HFF-Myc (cell line): ENCODE data around the gene CORO1C.

Experiments
- DNase-seq: peaks from one replicate; pipeline ENCODE4 v3.0.0-alpha.2; 2011; ENCODE audit warnings: low read depth; ENCODE audit errors: extremely low read depth
- H3K4me3 ChIP-seq: replicated peaks from 2 replicates; pipeline ENCODE4 v1.5.1; 2011; ENCODE audit warnings: low read depth, mild to moderate bottlenecking, control low read depth, low read length
- TF ChIP-seq, protein P1 (sequence below): IDR thresholded peaks from 2 replicates; pipeline ENCODE4 v1.5.1; 2012; ENCODE audit warnings: mild to moderate bottlenecking, low read depth, low read length, control low read depth; ENCODE audit errors: missing control alignments

The CORO1C gene

DNA sequence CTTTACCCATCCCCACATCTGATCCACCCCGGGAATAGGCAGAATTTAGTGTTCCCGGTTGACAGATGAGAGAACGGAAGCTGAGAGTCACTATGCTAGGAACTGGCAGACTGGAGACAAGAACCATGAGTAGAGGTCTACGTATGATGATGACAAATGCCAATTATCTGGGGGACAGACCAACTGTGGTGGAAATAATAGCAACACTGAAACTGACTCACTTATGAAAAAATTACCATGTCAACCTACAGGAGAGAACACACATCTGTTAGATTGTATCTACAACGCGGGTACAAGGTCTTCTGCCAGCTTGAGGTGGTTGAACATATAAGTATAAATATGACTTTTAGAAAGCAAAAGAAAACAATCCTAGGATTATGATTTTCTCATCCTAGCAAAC is 82.2 kb downstream of the CORO1C start:
- no peak overlapping the region for H3K4me3 ChIP-seq
- no peak for DNase-seq
- TF ChIP-seq, protein P1, sequence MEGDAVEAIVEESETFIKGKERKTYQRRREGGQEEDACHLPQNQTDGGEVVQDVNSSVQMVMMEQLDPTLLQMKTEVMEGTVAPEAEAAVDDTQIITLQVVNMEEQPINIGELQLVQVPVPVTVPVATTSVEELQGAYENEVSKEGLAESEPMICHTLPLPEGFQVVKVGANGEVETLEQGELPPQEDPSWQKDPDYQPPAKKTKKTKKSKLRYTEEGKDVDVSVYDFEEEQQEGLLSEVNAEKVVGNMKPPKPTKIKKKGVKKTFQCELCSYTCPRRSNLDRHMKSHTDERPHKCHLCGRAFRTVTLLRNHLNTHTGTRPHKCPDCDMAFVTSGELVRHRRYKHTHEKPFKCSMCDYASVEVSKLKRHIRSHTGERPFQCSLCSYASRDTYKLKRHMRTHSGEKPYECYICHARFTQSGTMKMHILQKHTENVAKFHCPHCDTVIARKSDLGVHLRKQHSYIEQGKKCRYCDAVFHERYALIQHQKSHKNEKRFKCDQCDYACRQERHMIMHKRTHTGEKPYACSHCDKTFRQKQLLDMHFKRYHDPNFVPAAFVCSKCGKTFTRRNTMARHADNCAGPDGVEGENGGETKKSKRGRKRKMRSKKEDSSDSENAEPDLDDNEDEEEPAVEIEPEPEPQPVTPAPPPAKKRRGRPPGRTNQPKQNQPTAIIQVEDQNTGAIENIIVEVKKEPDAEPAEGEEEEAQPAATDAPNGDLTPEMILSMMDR: no peak

DNA sequence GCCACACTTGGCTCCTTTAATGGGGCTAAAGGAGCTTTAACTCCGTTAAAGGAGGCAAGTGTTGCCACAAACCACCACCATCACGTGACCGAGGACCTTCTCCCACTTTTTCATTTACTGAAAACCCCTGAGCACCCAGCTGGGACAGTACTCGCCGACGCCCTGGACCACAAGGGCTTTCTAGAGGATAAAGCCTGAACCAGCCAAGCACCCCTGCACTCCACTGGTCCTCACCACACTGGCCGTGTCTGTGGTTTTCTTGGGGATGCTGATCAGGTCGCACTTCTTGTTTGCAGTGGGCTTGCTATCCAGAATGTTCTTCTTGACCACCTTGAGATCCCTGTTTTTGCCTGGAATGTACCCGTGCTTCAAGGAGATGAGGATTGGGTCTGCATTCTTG is 82.9 kb downstream of the CORO1C start:
- no peak for DNase-seq
- TF ChIP-seq, protein P1: no peak

GRCh38 chr12:108647585-108648287 is 83.6 kb downstream of the CORO1C start:
- no peak overlapping the region for H3K4me3 ChIP-seq
- TF ChIP-seq, protein P1: no peak
- DNase-seq: no peak

More for the DNA sequence above, 82.9 kb downstream of the CORO1C start:
- no peak overlapping the region for H3K4me3 ChIP-seq

- TF ChIP-seq, protein P1: no peak
- no peak overlapping the region for H3K4me3 ChIP-seq
- no peak for DNase-seq
Measured at GRCh38 chr12:108646600-108647579, 84.4 kb downstream of the CORO1C start.

- TF ChIP-seq, protein P1: no peak
- H3K4me3 ChIP-seq: no peak overlapping the region
Measured at GRCh38 chr12:108645686-108646599, 85.4 kb downstream of the CORO1C start.

GRCh38 chr12:108644811-108645120 is 86.6 kb downstream of the CORO1C start:
- no peak overlapping the region for H3K4me3 ChIP-seq
- TF ChIP-seq, protein P1: no peak
- DNase-seq: no peak

More at GRCh38 chr12:108645686-108646599, 85.4 kb downstream of the CORO1C start:
- no peak for DNase-seq
